DND-41 (cell line): ENCODE results near the gene TEAD1.

ENCODE experiments used
- EZH2 ChIP-seq: IDR thresholded peaks from 3 replicates; pipeline ENCODE4 v1.6.1; 2012; ENCODE audit warnings: borderline replicate concordance, low read depth, mild to moderate bottlenecking, moderate library complexity, low read length, inconsistent platforms; ENCODE audit not compliant: severe bottlenecking
- TF ChIP-seq, protein P1 (sequence below): IDR thresholded peaks from 2 replicates; pipeline ENCODE4 v1.5.1; 2012; ENCODE audit warnings: borderline replicate concordance, low read length, moderate library complexity, mild to moderate bottlenecking; ENCODE audit not compliant: poor library complexity, severe bottlenecking; ENCODE audit errors: extremely low read depth

GRCh38 chr11:12867531-12867930 lies 193.3 kb downstream of the TEAD1 start:
- no peak for TF ChIP-seq EZH2
- TF ChIP-seq, protein P1, sequence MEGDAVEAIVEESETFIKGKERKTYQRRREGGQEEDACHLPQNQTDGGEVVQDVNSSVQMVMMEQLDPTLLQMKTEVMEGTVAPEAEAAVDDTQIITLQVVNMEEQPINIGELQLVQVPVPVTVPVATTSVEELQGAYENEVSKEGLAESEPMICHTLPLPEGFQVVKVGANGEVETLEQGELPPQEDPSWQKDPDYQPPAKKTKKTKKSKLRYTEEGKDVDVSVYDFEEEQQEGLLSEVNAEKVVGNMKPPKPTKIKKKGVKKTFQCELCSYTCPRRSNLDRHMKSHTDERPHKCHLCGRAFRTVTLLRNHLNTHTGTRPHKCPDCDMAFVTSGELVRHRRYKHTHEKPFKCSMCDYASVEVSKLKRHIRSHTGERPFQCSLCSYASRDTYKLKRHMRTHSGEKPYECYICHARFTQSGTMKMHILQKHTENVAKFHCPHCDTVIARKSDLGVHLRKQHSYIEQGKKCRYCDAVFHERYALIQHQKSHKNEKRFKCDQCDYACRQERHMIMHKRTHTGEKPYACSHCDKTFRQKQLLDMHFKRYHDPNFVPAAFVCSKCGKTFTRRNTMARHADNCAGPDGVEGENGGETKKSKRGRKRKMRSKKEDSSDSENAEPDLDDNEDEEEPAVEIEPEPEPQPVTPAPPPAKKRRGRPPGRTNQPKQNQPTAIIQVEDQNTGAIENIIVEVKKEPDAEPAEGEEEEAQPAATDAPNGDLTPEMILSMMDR = no peak
